Measurements from ENCODE around the gene FAM72A.
"Not testable (repeated sequence)": the region's sequence is repeated elsewhere in the genome, so short reads cannot be mapped to it uniquely, and the experiment has no call there.

The FAM72A gene

GRCh38 chr1:206178061-206178989 is 24.3 kb downstream of the FAM72A start:
- H3K4ac ChIP-seq (ENCODE audit: low read length); H3K27me3 ChIP-seq (ENCODE audit: control insufficient read depth in 3 of 3, insufficient read depth in 3 of 3, low read depth in 1 of 3, low read length in 3 of 3); H3K9ac ChIP-seq (ENCODE audit: low read depth, low read length, poor library complexity); H3K18ac ChIP-seq (ENCODE audit: low read length); H2BK15ac ChIP-seq (ENCODE audit: low read length); H3K23ac ChIP-seq (ENCODE audit: low read depth, low read length, poor library complexity); H3K14ac ChIP-seq (ENCODE audit: low read length); H3K4me3 ChIP-seq (ENCODE audit: low read length in 2 of 2); H2BK120ac ChIP-seq (ENCODE audit: low read depth, low read length); H4K91ac ChIP-seq (ENCODE audit: low read depth, low read length, poor library complexity); H2BK5ac ChIP-seq (ENCODE audit: low read length); H3K79me1 ChIP-seq (ENCODE audit: low read depth, low read length); H4K8ac ChIP-seq (ENCODE audit: low read depth, low read length); H3K27ac ChIP-seq (replicated peaks; ENCODE audit: low read length); H3K4me1 ChIP-seq (ENCODE audit: control insufficient read depth in 2 of 2, insufficient read depth in 1 of 2, low read depth in 1 of 2, low read length in 2 of 2); DNase-seq (ENCODE audit: low spot score); H2AFZ ChIP-seq (ENCODE audit: low read length); H3K4me2 ChIP-seq (ENCODE audit: insufficient read depth, low read length, poor library complexity, severe bottlenecking); H2BK12ac ChIP-seq (ENCODE audit: low read length); H3K9me3 ChIP-seq (replicated peaks in 1 of 2; ENCODE audit: control insufficient read depth in 2 of 2, insufficient read depth in 1 of 2, low read depth in 1 of 2, low read length in 2 of 2); H2AK5ac ChIP-seq (ENCODE audit: low read depth, low read length); H3K36me3 ChIP-seq (replicated peaks in 1 of 2; ENCODE audit: control insufficient read depth in 2 of 2, insufficient read depth in 2 of 2, low read length in 2 of 2): not testable (repeated sequence)
- no CpG with 5 or more reads among the region's 9 CpGs for WGBS, 2 donors (ENCODE audit: extremely low coverage in 2 of 2, insufficient read length in 2 of 2, insufficient replicate concordance in 1 of 2)

DNA sequence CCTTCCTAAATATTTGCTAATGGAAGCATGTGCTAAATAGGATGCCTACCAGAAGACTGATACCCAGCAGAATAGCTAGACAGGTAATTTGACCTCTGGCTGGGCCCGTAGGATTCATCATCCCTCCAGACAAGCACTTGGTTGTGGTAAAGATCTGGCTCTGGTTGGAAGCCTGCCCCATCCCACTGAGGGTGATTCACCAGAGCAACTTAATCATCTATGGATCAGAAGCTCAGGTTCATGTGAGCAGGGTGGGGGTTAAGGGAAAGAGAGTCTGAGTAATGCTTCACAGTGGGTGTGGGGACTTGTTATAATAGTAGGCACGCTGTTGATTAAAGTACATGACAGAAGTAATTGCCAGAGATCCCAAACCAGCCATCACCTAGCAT is 26.5 kb downstream of the FAM72A start:
- not testable (repeated sequence) for H3K27me3 ChIP-seq (ENCODE audit: control insufficient read depth in 3 of 3, insufficient read depth in 3 of 3, low read depth in 1 of 3, low read length in 3 of 3); DNase-seq (ENCODE audit: low spot score); H3K27ac ChIP-seq (replicated peaks; ENCODE audit: low read length); H4K91ac ChIP-seq (ENCODE audit: low read depth, low read length, poor library complexity); H3K9me3 ChIP-seq (replicated peaks in 1 of 2; ENCODE audit: control insufficient read depth in 2 of 2, insufficient read depth in 1 of 2, low read depth in 1 of 2, low read length in 2 of 2); H3K18ac ChIP-seq (ENCODE audit: low read length); H2BK120ac ChIP-seq (ENCODE audit: low read depth, low read length); H2BK15ac ChIP-seq (ENCODE audit: low read length); H2AK5ac ChIP-seq (ENCODE audit: low read depth, low read length); H3K36me3 ChIP-seq (replicated peaks in 1 of 2; ENCODE audit: control insufficient read depth in 2 of 2, insufficient read depth in 2 of 2, low read length in 2 of 2); H3K14ac ChIP-seq (ENCODE audit: low read length); H3K4me3 ChIP-seq (ENCODE audit: low read length in 2 of 2); H3K4ac ChIP-seq (ENCODE audit: low read length); H3K23ac ChIP-seq (ENCODE audit: low read depth, low read length, poor library complexity); H3K4me2 ChIP-seq (ENCODE audit: insufficient read depth, low read length, poor library complexity, severe bottlenecking); H3K4me1 ChIP-seq (ENCODE audit: control insufficient read depth in 2 of 2, insufficient read depth in 1 of 2, low read depth in 1 of 2, low read length in 2 of 2); H3K9ac ChIP-seq (ENCODE audit: low read depth, low read length, poor library complexity); H2BK5ac ChIP-seq (ENCODE audit: low read length); H4K8ac ChIP-seq (ENCODE audit: low read depth, low read length); H2BK12ac ChIP-seq (ENCODE audit: low read length); H3K79me1 ChIP-seq (ENCODE audit: low read depth, low read length); H2AFZ ChIP-seq (ENCODE audit: low read length)
- WGBS, 2 donors (ENCODE audit: extremely low coverage in 2 of 2, insufficient read length in 2 of 2, insufficient replicate concordance in 1 of 2): no CpG with 5 or more reads among the region's 2 CpGs

- not testable (repeated sequence) for H3K79me1 ChIP-seq (ENCODE audit: low read depth, low read length); H2BK15ac ChIP-seq (ENCODE audit: low read length); DNase-seq (ENCODE audit: low spot score); H3K36me3 ChIP-seq (replicated peaks in 1 of 2; ENCODE audit: control insufficient read depth in 2 of 2, insufficient read depth in 2 of 2, low read length in 2 of 2); H4K91ac ChIP-seq (ENCODE audit: low read depth, low read length, poor library complexity); H3K27me3 ChIP-seq (ENCODE audit: control insufficient read depth in 3 of 3, insufficient read depth in 3 of 3, low read depth in 1 of 3, low read length in 3 of 3); H2BK120ac ChIP-seq (ENCODE audit: low read depth, low read length); H3K4ac ChIP-seq (ENCODE audit: low read length); H3K4me1 ChIP-seq (ENCODE audit: control insufficient read depth in 2 of 2, insufficient read depth in 1 of 2, low read depth in 1 of 2, low read length in 2 of 2); H4K8ac ChIP-seq (ENCODE audit: low read depth, low read length); H2AK5ac ChIP-seq (ENCODE audit: low read depth, low read length); H3K9me3 ChIP-seq (replicated peaks in 1 of 2; ENCODE audit: control insufficient read depth in 2 of 2, insufficient read depth in 1 of 2, low read depth in 1 of 2, low read length in 2 of 2); H2BK12ac ChIP-seq (ENCODE audit: low read length); H3K27ac ChIP-seq (replicated peaks; ENCODE audit: low read length); H3K9ac ChIP-seq (ENCODE audit: low read depth, low read length, poor library complexity); H3K4me2 ChIP-seq (ENCODE audit: insufficient read depth, low read length, poor library complexity, severe bottlenecking); H2AFZ ChIP-seq (ENCODE audit: low read length); H3K14ac ChIP-seq (ENCODE audit: low read length); H3K23ac ChIP-seq (ENCODE audit: low read depth, low read length, poor library complexity); H3K4me3 ChIP-seq (ENCODE audit: low read length in 2 of 2); H2BK5ac ChIP-seq (ENCODE audit: low read length); H3K18ac ChIP-seq (ENCODE audit: low read length)
- WGBS, 2 donors (ENCODE audit: extremely low coverage in 2 of 2, insufficient read length in 2 of 2, insufficient replicate concordance in 1 of 2): no CpG with 5 or more reads among the region's 4 CpGs
Observed at GRCh38 chr1:206175459-206176113, 27.1 kb downstream of the FAM72A start.

DNA sequence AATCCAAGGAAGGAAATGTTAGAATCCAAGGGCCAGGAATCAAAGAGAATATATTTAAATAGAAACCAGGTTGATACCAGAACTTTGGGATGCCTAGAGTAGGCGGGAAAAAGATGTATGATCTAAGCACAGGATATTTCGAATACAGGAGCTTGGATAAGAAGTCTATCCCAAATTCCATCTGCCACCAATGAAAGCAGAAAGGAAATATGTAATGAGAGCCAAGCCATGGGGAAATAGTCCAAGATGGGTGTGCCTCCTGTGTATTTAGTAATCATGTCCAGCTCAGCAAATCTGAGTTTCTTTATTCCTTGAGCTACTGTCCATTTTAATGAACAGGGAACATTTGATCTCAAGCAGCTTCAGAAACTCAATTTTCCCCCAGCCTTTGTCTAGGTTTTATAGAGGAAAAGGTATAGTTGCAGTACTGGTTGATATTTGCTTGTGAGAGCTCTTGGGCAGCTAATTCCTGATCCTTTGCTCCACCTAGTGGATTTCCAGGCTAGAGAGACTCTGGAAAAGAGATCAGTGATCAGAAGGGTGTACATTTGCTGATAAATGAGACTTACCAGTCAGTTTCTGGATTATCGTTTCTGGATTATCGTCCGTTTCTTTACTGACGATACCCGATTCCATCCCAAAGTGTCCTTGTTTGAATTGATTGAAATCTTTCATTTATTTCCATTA is 28.3 kb downstream of the FAM72A start:
- not testable (repeated sequence) for H3K4me1 ChIP-seq (ENCODE audit: control insufficient read depth in 2 of 2, insufficient read depth in 1 of 2, low read depth in 1 of 2, low read length in 2 of 2); H3K79me1 ChIP-seq (ENCODE audit: low read depth, low read length); H2BK15ac ChIP-seq (ENCODE audit: low read length); H3K9me3 ChIP-seq (replicated peaks in 1 of 2; ENCODE audit: control insufficient read depth in 2 of 2, insufficient read depth in 1 of 2, low read depth in 1 of 2, low read length in 2 of 2); H2BK5ac ChIP-seq (ENCODE audit: low read length); H3K9ac ChIP-seq (ENCODE audit: low read depth, low read length, poor library complexity); H2BK12ac ChIP-seq (ENCODE audit: low read length); H4K8ac ChIP-seq (ENCODE audit: low read depth, low read length); H2BK120ac ChIP-seq (ENCODE audit: low read depth, low read length); H3K27me3 ChIP-seq (ENCODE audit: control insufficient read depth in 3 of 3, insufficient read depth in 3 of 3, low read depth in 1 of 3, low read length in 3 of 3); H3K27ac ChIP-seq (replicated peaks; ENCODE audit: low read length); H3K18ac ChIP-seq (ENCODE audit: low read length); DNase-seq (ENCODE audit: low spot score); H2AFZ ChIP-seq (ENCODE audit: low read length); H3K36me3 ChIP-seq (replicated peaks in 1 of 2; ENCODE audit: control insufficient read depth in 2 of 2, insufficient read depth in 2 of 2, low read length in 2 of 2); H2AK5ac ChIP-seq (ENCODE audit: low read depth, low read length); H3K4me2 ChIP-seq (ENCODE audit: insufficient read depth, low read length, poor library complexity, severe bottlenecking); H3K4ac ChIP-seq (ENCODE audit: low read length); H3K4me3 ChIP-seq (ENCODE audit: low read length in 2 of 2); H3K23ac ChIP-seq (ENCODE audit: low read depth, low read length, poor library complexity); H4K91ac ChIP-seq (ENCODE audit: low read depth, low read length, poor library complexity); H3K14ac ChIP-seq (ENCODE audit: low read length)
- no CpG with 5 or more reads among the region's 7 CpGs for WGBS, 2 donors (ENCODE audit: extremely low coverage in 2 of 2, insufficient read length in 2 of 2, insufficient replicate concordance in 1 of 2)
